ENCODE data around the gene CATSPER3.
"Not testable (repeated sequence)": the region's sequence is repeated elsewhere in the genome, so short reads cannot be mapped to it uniquely, and the experiment has no call there.

Gene CATSPER3

GRCh38 chr5:134957920-134958608, 9.6 kb upstream of the CATSPER3 start:
- Mint-ChIP-seq H3K4me1 (ENCODE audit: low read depth) (peaks cover 3% of the 10 kb centered on the region), H3K27me3 (ENCODE audit: low read depth) (no peaks in the 10 kb centered on the region), H3K36me3 (ENCODE audit: low read depth) (peaks cover 13% of the 10 kb centered on the region), H3K27ac (no peak overlapping the region), H3K9me3 (peaks cover 16% of the 10 kb centered on the region), H3K4me3 (no peak overlapping the region)

GRCh38 chr5:134958755-134959154, 9.0 kb upstream of the CATSPER3 start:
- H3K27ac Mint-ChIP-seq, result no peak overlapping the region
- peaks cover 13% of the 10 kb centered on the region for H3K36me3 Mint-ChIP-seq (ENCODE audit: low read depth)
- no peaks in the 10 kb centered on the region for H3K27me3 Mint-ChIP-seq (ENCODE audit: low read depth)
- peaks cover 16% of the 10 kb centered on the region for H3K9me3 Mint-ChIP-seq
- H3K4me3 Mint-ChIP-seq, result no peak overlapping the region
- H3K4me1 Mint-ChIP-seq (ENCODE audit: low read depth), result peaks cover 3% of the 10 kb centered on the region

- Mint-ChIP-seq H3K9me3 (no peaks in the 10 kb centered on the region), H3K4me3 (no peak overlapping the region), H3K36me3 (ENCODE audit: low read depth) (peaks cover 13% of the 10 kb centered on the region), H3K27me3 (ENCODE audit: low read depth) (no peaks in the 10 kb centered on the region), H3K4me1 (ENCODE audit: low read depth) (peaks cover 19% of the 10 kb centered on the region), H3K27ac (no peak overlapping the region)
These were observed 4.6 kb upstream of the CATSPER3 start for GRCh38 chr5:134963098-134963497.

GRCh38 chr5:134964359-134965270, 3.1 kb upstream of the CATSPER3 start:
- Mint-ChIP-seq H3K27me3 (ENCODE audit: low read depth) (no peaks in the 10 kb centered on the region), H3K4me3 (peak overlapping the region; percentile 21), H3K9me3 (no peaks in the 10 kb centered on the region), H3K36me3 (ENCODE audit: low read depth) (peaks cover 11% of the 10 kb centered on the region), H3K27ac (peak overlapping the region; percentile 71), H3K4me1 (ENCODE audit: low read depth) (peaks cover 17% of the 10 kb centered on the region)

GRCh38 chr5:134965271-134965825, 2.4 kb upstream of the CATSPER3 start:
- H3K36me3 Mint-ChIP-seq (ENCODE audit: low read depth), result peaks cover 11% of the 10 kb centered on the region
- H3K9me3 Mint-ChIP-seq, result no peaks in the 10 kb centered on the region
- H3K4me1 Mint-ChIP-seq (ENCODE audit: low read depth), result peaks cover 17% of the 10 kb centered on the region
- H3K27me3 Mint-ChIP-seq (ENCODE audit: low read depth), result no peaks in the 10 kb centered on the region
- no peak overlapping the region for H3K4me3 Mint-ChIP-seq
- H3K27ac Mint-ChIP-seq, result no peak overlapping the region

- Mint-ChIP-seq H3K9me3 (no peaks in the 10 kb centered on the region), H3K27ac (no peak overlapping the region), H3K4me3 (no peak overlapping the region), H3K27me3 (ENCODE audit: low read depth) (no peaks in the 10 kb centered on the region), H3K36me3 (ENCODE audit: low read depth) (peaks cover 8% of the 10 kb centered on the region), H3K4me1 (ENCODE audit: low read depth) (peaks cover 17% of the 10 kb centered on the region)
These were observed 348 bp downstream of the CATSPER3 start for GRCh38 chr5:134968055-134968454.

- H3K4me1 Mint-ChIP-seq (ENCODE audit: low read depth), result peaks cover 16% of the 10 kb centered on the region
- peaks cover 7% of the 10 kb centered on the region for H3K36me3 Mint-ChIP-seq (ENCODE audit: low read depth)
- H3K4me3 Mint-ChIP-seq, result no peak overlapping the region
- H3K9me3 Mint-ChIP-seq, result no peaks in the 10 kb centered on the region
- H3K27ac Mint-ChIP-seq, result no peak overlapping the region
- H3K27me3 Mint-ChIP-seq (ENCODE audit: low read depth), result no peaks in the 10 kb centered on the region
These were observed 1.5 kb downstream of the CATSPER3 start for GRCh38 chr5:134969166-134969565.

- Mint-ChIP-seq H3K27ac (no peak overlapping the region), H3K4me3 (no peak overlapping the region), H3K27me3 (ENCODE audit: low read depth) (no peaks in the 10 kb centered on the region), H3K4me1 (ENCODE audit: low read depth) (peaks cover 6% of the 10 kb centered on the region), H3K36me3 (ENCODE audit: low read depth) (peaks cover 2% of the 10 kb centered on the region), H3K9me3 (peaks cover 18% of the 10 kb centered on the region)
These were observed 7.5 kb downstream of the CATSPER3 start for GRCh38 chr5:134975078-134975715.

GRCh38 chr5:134975843-134976242, 8.1 kb downstream of the CATSPER3 start:
- Mint-ChIP-seq H3K9me3 (peaks cover 21% of the 10 kb centered on the region), H3K27ac (no peak overlapping the region), H3K36me3 (ENCODE audit: low read depth) (peaks cover 2% of the 10 kb centered on the region), H3K4me1 (ENCODE audit: low read depth) (peaks cover 6% of the 10 kb centered on the region), H3K4me3 (no peak overlapping the region), H3K27me3 (ENCODE audit: low read depth) (no peaks in the 10 kb centered on the region)

- Mint-ChIP-seq H3K36me3 (ENCODE audit: low read depth) (no peaks in the 10 kb centered on the region), H3K4me3 (no peak overlapping the region), H3K4me1 (ENCODE audit: low read depth) (peaks cover 6% of the 10 kb centered on the region), H3K27ac (no peak overlapping the region), H3K9me3 (peaks cover 30% of the 10 kb centered on the region), H3K27me3 (ENCODE audit: low read depth) (no peaks in the 10 kb centered on the region)
These were observed 9.1 kb downstream of the CATSPER3 start for GRCh38 chr5:134976841-134977240.

GRCh38 chr5:134979416-134979815, 11.7 kb downstream of the CATSPER3 start:
- H3K4me3 Mint-ChIP-seq, result no peak overlapping the region
- H3K36me3 Mint-ChIP-seq (ENCODE audit: low read depth), result peaks cover 2% of the 10 kb centered on the region
- H3K27me3 Mint-ChIP-seq (ENCODE audit: low read depth), result no peaks in the 10 kb centered on the region
- peaks cover 46% of the 10 kb centered on the region for H3K9me3 Mint-ChIP-seq
- H3K27ac Mint-ChIP-seq, result no peak overlapping the region
- H3K4me1 Mint-ChIP-seq (ENCODE audit: low read depth), result peaks cover 6% of the 10 kb centered on the region

GRCh38 chr5:134982230-134982629, 14.5 kb downstream of the CATSPER3 start:
- H3K9me3 Mint-ChIP-seq, result peaks cover 43% of the 10 kb centered on the region
- no peak overlapping the region for H3K4me3 Mint-ChIP-seq
- H3K27me3 Mint-ChIP-seq (ENCODE audit: low read depth), result peaks cover 2% of the 10 kb centered on the region
- no peak overlapping the region for H3K27ac Mint-ChIP-seq
- H3K36me3 Mint-ChIP-seq (ENCODE audit: low read depth), result peaks cover 2% of the 10 kb centered on the region
- no peaks in the 10 kb centered on the region for H3K4me1 Mint-ChIP-seq (ENCODE audit: low read depth)

GRCh38 chr5:134989266-134989830, 21.6 kb downstream of the CATSPER3 start:
- no peak overlapping the region for H3K4me3 Mint-ChIP-seq
- H3K27me3 Mint-ChIP-seq (ENCODE audit: low read depth), result peaks cover 24% of the 10 kb centered on the region
- peaks cover under 1% of the 10 kb centered on the region for H3K9me3 Mint-ChIP-seq
- no peaks in the 10 kb centered on the region for H3K4me1 Mint-ChIP-seq (ENCODE audit: low read depth)
- H3K36me3 Mint-ChIP-seq (ENCODE audit: low read depth), result no peaks in the 10 kb centered on the region
- no peak overlapping the region for H3K27ac Mint-ChIP-seq

- not testable (repeated sequence) for H3K4me1 Mint-ChIP-seq (ENCODE audit: low read depth); H3K9me3 Mint-ChIP-seq; H3K4me3 Mint-ChIP-seq; H3K27ac Mint-ChIP-seq; H3K36me3 Mint-ChIP-seq (ENCODE audit: low read depth)
- H3K27me3 Mint-ChIP-seq (ENCODE audit: low read depth), result peaks cover 28% of the 10 kb centered on the region
These were observed 22.5 kb downstream of the CATSPER3 start for GRCh38 chr5:134990183-134990582.
